HFFc6 (cell line): ENCODE measurements around the gene UBAC2. TPM values are rescaled to one million over a fixed set of nuclear protein-coding genes. Genes with fewer than 3 reads are reported as not detected.

ENCODE experiments used
- DNase-seq: peaks from one replicate; pipeline ENCODE4 v3.0.0-alpha.2; 2018
- H3K27ac Mint-ChIP-seq: 2 replicates; pipeline ENCODE4 v1.8.0; 2020; ENCODE audit warnings: mild to moderate bottlenecking, mixed read lengths
- H3K27me3 Mint-ChIP-seq: 2 replicates; pipeline ENCODE4 v1.8.0; 2021; ENCODE audit warnings: mild to moderate bottlenecking, moderate library complexity, mixed read lengths; ENCODE audit not compliant: insufficient read depth
- H3K36me3 Mint-ChIP-seq: 2 replicates; pipeline ENCODE4 v1.8.0; 2021; ENCODE audit warnings: low read depth, mixed read lengths
- H3K4me1 Mint-ChIP-seq: 2 replicates; pipeline ENCODE4 v1.8.0; 2020; ENCODE audit warnings: low read depth, mixed read lengths
- H3K4me3 Mint-ChIP-seq: 2 replicates; pipeline ENCODE4 v1.8.0; 2020; ENCODE audit warnings: mild to moderate bottlenecking, moderate library complexity, mixed read lengths
- H3K9me3 Mint-ChIP-seq: 2 replicates; pipeline ENCODE4 v1.8.0; 2020; ENCODE audit warnings: mild to moderate bottlenecking, mixed read lengths
- total RNA-seq, 6 experiments: library from RNA; stranded (reverse); fragmentation: NEBNext Ultra II Directional; extraction: Animal tissue kit (Norgen Biotek cat#: 25700); gene quantifications; 2 replicates in 1 of 6; 3 replicates in 5 of 6; pipeline ENCODE4 v1.2.3, GENCODE V29; 2021
- TF ChIP-seq, protein P1 (sequence below): fragments of 200-600 bp; sonication (generic); IDR thresholded peaks from 2 replicates; pipeline ENCODE4 v1.5.0; 2021; ENCODE audit warnings: antibody characterized with exemption, mild to moderate bottlenecking

The UBAC2 gene
- total RNA-seq, 6 experiments from 2014 or later: 38.8 to 53.5 (median 46.4) TPM

DNA sequence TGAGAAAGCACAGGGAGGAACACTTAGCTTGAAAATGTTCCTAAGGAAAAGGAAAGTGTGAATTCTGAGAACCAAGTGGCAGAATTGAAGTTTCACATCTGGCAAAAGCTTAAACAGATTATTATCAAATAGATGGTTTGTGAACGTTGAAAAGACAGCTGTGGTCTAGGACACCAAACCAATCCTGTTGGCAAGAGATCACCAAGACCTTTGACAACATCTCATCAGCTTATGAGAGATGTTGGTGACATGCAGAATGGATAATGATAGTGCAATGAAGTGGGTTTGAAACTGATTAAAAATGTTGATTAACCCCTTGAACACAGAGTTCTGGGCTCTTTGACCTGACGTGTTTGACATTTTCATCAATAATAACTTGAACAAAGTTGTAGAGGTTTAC lies 181.1 kb downstream of the UBAC2 start:
- DNase-seq: no peak
- no peak overlapping the region for H3K27ac Mint-ChIP-seq
- H3K4me3 Mint-ChIP-seq: no peak overlapping the region
- H3K4me1 Mint-ChIP-seq: peaks cover 26% of the 10 kb centered on the region; the same call in 1 of the 2 replicates
- no peaks in the 10 kb centered on the region for H3K9me3 Mint-ChIP-seq
- peaks cover 4% of the 10 kb centered on the region for H3K27me3 Mint-ChIP-seq
- H3K36me3 Mint-ChIP-seq: peaks cover 25% of the 10 kb centered on the region
- TF ChIP-seq, protein P1, sequence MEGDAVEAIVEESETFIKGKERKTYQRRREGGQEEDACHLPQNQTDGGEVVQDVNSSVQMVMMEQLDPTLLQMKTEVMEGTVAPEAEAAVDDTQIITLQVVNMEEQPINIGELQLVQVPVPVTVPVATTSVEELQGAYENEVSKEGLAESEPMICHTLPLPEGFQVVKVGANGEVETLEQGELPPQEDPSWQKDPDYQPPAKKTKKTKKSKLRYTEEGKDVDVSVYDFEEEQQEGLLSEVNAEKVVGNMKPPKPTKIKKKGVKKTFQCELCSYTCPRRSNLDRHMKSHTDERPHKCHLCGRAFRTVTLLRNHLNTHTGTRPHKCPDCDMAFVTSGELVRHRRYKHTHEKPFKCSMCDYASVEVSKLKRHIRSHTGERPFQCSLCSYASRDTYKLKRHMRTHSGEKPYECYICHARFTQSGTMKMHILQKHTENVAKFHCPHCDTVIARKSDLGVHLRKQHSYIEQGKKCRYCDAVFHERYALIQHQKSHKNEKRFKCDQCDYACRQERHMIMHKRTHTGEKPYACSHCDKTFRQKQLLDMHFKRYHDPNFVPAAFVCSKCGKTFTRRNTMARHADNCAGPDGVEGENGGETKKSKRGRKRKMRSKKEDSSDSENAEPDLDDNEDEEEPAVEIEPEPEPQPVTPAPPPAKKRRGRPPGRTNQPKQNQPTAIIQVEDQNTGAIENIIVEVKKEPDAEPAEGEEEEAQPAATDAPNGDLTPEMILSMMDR: no peak

DNA sequence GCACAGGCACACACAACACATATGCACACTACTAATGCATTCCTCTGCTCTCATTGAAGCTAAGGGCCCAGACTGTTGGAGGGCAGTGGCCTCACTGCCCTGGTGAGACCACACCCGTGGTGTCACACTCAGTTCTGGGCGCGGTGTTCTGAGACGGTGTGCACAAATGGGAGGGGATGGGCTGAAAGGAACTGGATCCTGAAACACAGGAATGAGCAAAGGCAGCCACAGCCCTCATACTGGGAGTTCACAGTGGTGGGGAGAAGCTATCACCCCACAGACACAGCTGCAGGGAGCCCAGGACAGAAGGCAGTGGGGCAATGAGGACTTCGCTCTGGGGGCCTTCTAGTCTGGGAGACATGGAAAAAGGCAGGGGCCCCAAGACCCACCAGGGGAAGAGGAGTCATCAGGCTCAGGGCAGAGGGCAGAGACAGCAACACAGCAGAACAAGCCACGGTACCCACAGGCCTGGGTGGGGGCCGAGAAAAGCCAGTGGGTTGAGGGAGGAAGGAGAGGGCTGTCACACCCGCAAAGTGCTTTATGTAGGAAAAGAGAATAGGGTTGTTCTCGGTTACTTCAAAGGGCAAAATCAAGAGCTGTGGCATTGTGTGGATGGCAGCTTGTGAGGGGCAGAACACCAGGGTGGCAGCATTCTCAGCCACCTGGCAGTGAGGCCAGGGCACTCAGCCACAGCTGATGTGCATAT lies 181.9 kb downstream of the UBAC2 start:
- DNase-seq: no peak
- Mint-ChIP-seq H3K9me3 (no peaks in the 10 kb centered on the region), H3K27ac (no peak overlapping the region), H3K36me3 (peaks cover 29% of the 10 kb centered on the region), H3K4me1 (peaks cover 26% of the 10 kb centered on the region; the same call in 1 of the 2 replicates), H3K27me3 (peaks cover 4% of the 10 kb centered on the region), H3K4me3 (no peak overlapping the region)
- TF ChIP-seq, protein P1: no peak

DNA sequence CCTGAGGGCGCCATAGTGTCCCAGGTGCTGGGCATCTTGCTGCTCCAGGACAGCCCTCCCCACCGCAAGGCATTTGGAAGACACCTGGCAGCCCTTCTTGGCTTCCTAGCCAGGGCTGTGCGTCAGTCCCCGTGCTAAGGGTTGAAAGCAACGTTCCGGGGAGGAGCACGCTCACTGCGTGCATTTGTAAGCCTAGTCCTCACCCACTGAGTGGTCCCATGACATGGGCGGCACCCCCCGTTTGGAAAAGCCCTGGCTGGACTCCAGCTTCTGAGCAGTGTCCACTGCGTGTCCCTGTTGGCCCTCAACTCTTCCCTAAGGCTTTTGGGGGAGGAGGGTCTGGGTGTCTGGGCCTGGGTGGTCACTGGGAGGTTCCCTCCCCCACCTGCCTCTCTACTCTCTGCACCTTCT lies 182.9 kb downstream of the UBAC2 start:
- Mint-ChIP-seq H3K4me3 (no peak overlapping the region), H3K9me3 (no peaks in the 10 kb centered on the region), H3K36me3 (peaks cover 28% of the 10 kb centered on the region; the same call in 1 of the 2 replicates), H3K27me3 (peaks cover 4% of the 10 kb centered on the region), H3K27ac (no peak overlapping the region), H3K4me1 (peaks cover 26% of the 10 kb centered on the region; the same call in 1 of the 2 replicates)
- TF ChIP-seq, protein P1: no peak
- DNase-seq: no peak

DNA sequence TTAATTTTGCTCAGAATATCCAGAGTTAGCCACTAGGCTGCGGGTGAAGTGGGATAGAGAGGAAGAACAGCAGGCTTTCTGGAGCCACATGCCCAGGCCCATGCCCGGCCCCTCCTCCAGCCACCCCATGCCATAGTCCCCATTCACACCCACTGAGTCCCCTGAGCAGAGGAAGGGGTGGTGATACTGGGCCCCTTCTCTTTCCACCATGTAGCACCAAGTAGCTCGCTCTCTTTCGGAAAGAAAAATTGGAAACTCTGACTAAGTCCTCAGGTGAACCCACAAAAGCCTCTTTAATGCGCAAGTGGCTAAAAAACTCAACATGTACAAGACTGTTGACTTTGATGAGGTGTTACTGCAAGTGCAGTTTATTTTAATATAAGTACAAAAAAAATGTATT lies 183.3 kb downstream of the UBAC2 start:
- Mint-ChIP-seq H3K27ac (no peak overlapping the region), H3K36me3 (peaks cover 24% of the 10 kb centered on the region; the same call in 1 of the 2 replicates), H3K4me3 (no peak overlapping the region), H3K27me3 (peaks cover 4% of the 10 kb centered on the region), H3K4me1 (peaks cover 22% of the 10 kb centered on the region; the same call in 1 of the 2 replicates), H3K9me3 (no peaks in the 10 kb centered on the region)
- no peak for DNase-seq
- TF ChIP-seq, protein P1: no peak

DNA sequence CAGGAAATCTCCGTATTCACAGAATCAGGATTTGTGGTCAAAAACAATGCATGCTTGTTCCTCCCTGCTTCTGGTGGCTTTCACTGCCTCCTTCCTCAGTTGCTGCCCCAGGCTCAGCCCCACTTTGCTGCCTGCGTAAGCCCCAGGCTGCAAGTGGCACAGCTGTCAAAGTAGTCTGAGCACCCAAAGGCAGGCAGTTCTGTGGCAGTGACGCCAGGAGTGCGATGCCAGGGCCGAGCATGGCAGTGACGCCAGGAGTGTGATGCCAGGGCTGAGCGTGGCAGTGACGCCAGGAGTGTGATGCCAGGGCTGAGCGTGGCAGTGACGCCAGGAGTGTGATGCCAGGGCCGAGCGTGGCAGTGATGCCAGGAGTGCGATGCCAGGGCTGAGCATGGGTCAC lies 183.8 kb downstream of the UBAC2 start:
- no peak overlapping the region for H3K27ac Mint-ChIP-seq
- no peak for DNase-seq
- peaks cover 4% of the 10 kb centered on the region for H3K27me3 Mint-ChIP-seq
- peaks cover 19% of the 10 kb centered on the region; the same call in 1 of the 2 replicates for H3K36me3 Mint-ChIP-seq
- H3K4me3 Mint-ChIP-seq: no peak overlapping the region
- peaks cover 17% of the 10 kb centered on the region; the same call in 1 of the 2 replicates for H3K4me1 Mint-ChIP-seq
- TF ChIP-seq, protein P1: no peak
- H3K9me3 Mint-ChIP-seq: no peaks in the 10 kb centered on the region
